Spleen (tissue), 13 donors: Measurements from ENCODE around the gene PSENEN. TPM values are rescaled to one million over a fixed set of nuclear protein-coding genes. Genes with fewer than 3 reads are reported as not detected.

ENCODE experiments used
- DNase-seq: peaks from one replicate; pipeline ENCODE4 v3.0.0-alpha.2; 2020
- H3K27ac ChIP-seq, 8 donors: fragments of 200-600 bp; sonication (generic) in 7 of 8; 1 replicate in 4 of 8; 2 replicates in 4 of 8; pipeline versions ENCODE4 v1.5.0 to v1.8.0; 2016 to 2021; ENCODE audit warnings: inconsistent platforms in 4 of 8, mild to moderate bottlenecking in 4 of 8, moderate library complexity in 1 of 8
- H3K27me3 ChIP-seq, 7 donors: fragments of 200-600 bp; sonication (generic) in 6 of 7; replicated peaks in 1 of 7; 1 replicate in 4 of 7; 2 replicates in 3 of 7; pipeline versions ENCODE4 v1.5.0 to v1.8.0; 2016 to 2021; ENCODE audit warnings: inconsistent platforms in 3 of 7, mild to moderate bottlenecking in 1 of 7
- H3K36me3 ChIP-seq, 6 donors: fragments of 200-600 bp; sonication (generic) in 5 of 6; 1 replicate in 4 of 6; 2 replicates in 2 of 6; pipeline versions ENCODE4 v1.5.0 to v1.8.0; 2016 to 2021; ENCODE audit warnings: inconsistent platforms in 2 of 6
- H3K4me1 ChIP-seq, 6 donors: fragments of 200-600 bp; sonication (generic) in 5 of 6; 1 replicate in 3 of 6; 2 replicates in 3 of 6; pipeline versions ENCODE4 v1.5.0 to v1.8.0; 2016 to 2021; ENCODE audit warnings: inconsistent platforms in 3 of 6
- H3K4me3 ChIP-seq, 8 donors: fragments of 200-600 bp; sonication (generic) in 7 of 8; 1 replicate in 4 of 8; 2 replicates in 4 of 8; pipeline versions ENCODE4 v1.5.0 to v1.8.0; 2016 to 2021; ENCODE audit warnings: inconsistent platforms in 4 of 8, mild to moderate bottlenecking in 4 of 8, moderate library complexity in 2 of 8
- H3K9me3 ChIP-seq, 8 donors: fragments of 200-600 bp; sonication (generic) in 7 of 8; 1 replicate in 4 of 8; 2 replicates in 4 of 8; pipeline versions ENCODE4 v1.5.0 to v1.8.0; 2016 to 2021; ENCODE audit warnings: inconsistent platforms in 4 of 8
- POLR2A ChIP-seq, 3 donors: fragments of 450-650 bp; IDR thresholded peaks; one replicate each; pipeline ENCODE4 v1.5.1; 2017; ENCODE audit warnings: antibody characterized with exemption in 3 of 3, mild to moderate bottlenecking in 1 of 3
- POLR2AphosphoS5 ChIP-seq, 3 donors: sonication (generic); formaldehyde crosslinking; IDR thresholded peaks; one replicate each; pipeline ENCODE4 v1.5.1; 2017; ENCODE audit warnings: antibody characterized with exemption in 3 of 3
- WGBS, 5 donors: extraction: QIAGEN DNeasy Blood & Tissue Kit in 3 of 5; methylation state at CpG; one replicate each; pipeline versions ENCODE4 v1.1.5 to v1.1.7; 2013 to 2018; 5-methylcytosine and 5-hydroxymethylcytosine counted together
- intact Hi-C: fragments of 100-400 bp; cut with DNase I; formaldehyde crosslinking; loops from one replicate; pipeline ENCODE4 v1.15.0; 2023; ENCODE audit warnings: low total_unique reads
- long read RNA-seq, 2 donors: transcript quantifications; one replicate each; lab custom pipeline, GENCODE V29; 2026
- polyA plus RNA-seq, 3 donors: library from polyadenylated mRNA; stranded (reverse); fragments of 200-250 nt; gene quantifications; one replicate each; pipeline ENCODE4 v1.2.1, GENCODE V29; 2013
- total RNA-seq, 7 donors: library from RNA; depleted of rRNA in 3 of 7; stranded (reverse); fragments of >200 nt in 3 of 7; fragmentation: NEBNext Ultra II Directional in 4 of 7; extraction: Animal tissue kit (Norgen Biotek cat#: 25700) in 4 of 7; gene quantifications; one replicate each; pipeline versions ENCODE4 v1.1.0 to v1.2.1, GENCODE V29; 2016 to 2021
- TF ChIP-seq, protein P1 (sequence below), 11 experiments: fragments of 200-600 bp in 7 of 11; fragments of 450-650 bp in 4 of 11; sonication (generic) in 4 of 11; IDR thresholded peaks in 8 of 11; conservative IDR thresholded peaks in 3 of 11; 1 replicate in 7 of 11; 2 replicates in 4 of 11; pipeline versions ENCODE4 v1.4.0 to v1.8.0; 2016 to 2021; ENCODE audit warnings: antibody characterized with exemption in 11 of 11, inconsistent platforms in 4 of 11, mild to moderate bottlenecking in 1 of 11
- donor health status: healthy with polysubstance abuse.
- donor health status: DM: no; HTN: no; CAD: no; lungs with moderate emphysema.
- donor health status: DM: no; HTN: no; CAD: no.
- donor health status: Bipolar disorder and iron deficiency.
- donor health status: healthy.
- donor health status: DM: no; HTN: no; CAD: no.
- donor health status: DM: yes; HTN: yes; CAD: no.

Gene PSENEN
- 10 to 100 TPM; 37.5 to 55.7 (median 47.6) TPM for total RNA-seq
- polyA plus RNA-seq = 10 to 100 TPM; 61.9 to 71.3 (median 62.1) TPM
- long read RNA-seq, donor 1, transcript PSENEN-202 (4 exons, 1,661 nt) = major isoform, 21 of 26 reads
- long read RNA-seq, donor 1, partial matches to known transcripts = 0 of 26 reads
- long read RNA-seq, donor 1, other reads (novel, unspliced or antisense) = 0 of 26 reads
- long read RNA-seq, donor 2, transcript PSENEN-202 (4 exons, 1,661 nt) = major isoform, 11 of 15 reads
- long read RNA-seq, donor 2, partial matches to known transcripts = 0 of 15 reads
- long read RNA-seq, donor 2, other reads (novel, unspliced or antisense) = 0 of 15 reads

DNA sequence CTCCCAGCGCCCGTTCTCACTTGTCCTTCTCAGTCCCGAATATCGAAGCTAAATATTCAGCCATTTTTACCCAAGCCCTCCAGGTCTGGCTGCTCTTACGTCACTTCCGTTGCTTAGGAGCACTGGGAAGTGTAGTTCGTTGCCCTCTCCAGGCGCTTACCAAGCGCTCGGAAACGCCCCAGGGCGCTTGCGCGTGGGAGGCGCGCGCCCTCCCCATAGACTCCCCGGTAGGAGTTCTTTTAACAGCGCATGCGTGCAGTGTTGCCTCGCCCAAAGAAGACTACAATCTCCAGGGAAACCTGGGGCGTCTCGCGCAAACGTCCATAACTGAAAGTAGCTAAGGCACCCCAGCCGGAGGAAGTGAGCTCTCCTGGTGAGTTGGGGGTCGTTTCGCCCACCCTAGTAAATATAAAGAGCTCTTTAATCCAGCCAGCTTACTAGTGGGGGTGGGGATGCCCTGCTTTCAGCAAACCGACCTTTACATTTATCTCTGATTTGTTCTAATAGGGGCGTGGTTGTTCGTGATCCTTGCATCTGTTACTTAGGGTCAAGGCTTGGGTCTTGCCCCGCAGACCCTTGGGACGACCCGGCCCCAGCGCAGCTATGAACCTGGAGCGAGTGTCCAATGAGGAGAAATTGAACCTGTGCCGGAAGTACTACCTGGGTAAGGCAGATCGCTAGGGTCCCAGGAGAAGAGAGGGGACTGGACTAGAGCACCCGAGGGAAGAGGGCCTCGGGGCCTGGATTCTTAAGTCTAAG lies at the start of gene PSENEN, which contains the start of gene U2AF1L4:
PSENEN (plus strand) TSS at position 324 of the 759 bp plus-strand sequence; CDS start at position 604, 280 bp downstream.
U2AF1L4 (minus strand) TSS at position 91 of the 759 bp plus-strand sequence; CDS start at position 64, 27 bp downstream.
- Histone ChIP-seq H3K4me3 (peak within 1 kb of the TSS; percentile 39 to 85 (median 76)), H3K4me1 (peaks cover 34 to 89% (median 77%) of the 10 kb centered on the region in 6 donors), H3K36me3 (peaks cover 0 to 12% (median 0%) of the 10 kb centered on the region in 6 donors), H3K27me3 (no peaks in the 10 kb centered on the region), H3K9me3 (no peaks in the 10 kb centered on the region), H3K27ac (peak within 1 kb of the TSS; percentile 99 to 100 (median 100))
- intact Hi-C loops = no loop called here
- peak; percentile 99 for DNase-seq
- TF ChIP-seq POLR2AphosphoS5 (IDR thresholded peaks at IDR 0.05) (peak; percentile 73 to 87 (median 84)), POLR2A (IDR thresholded peaks at IDR 0.05) (peak in 1 of 3 donors; percentile 62)
- TF ChIP-seq, protein P1, sequence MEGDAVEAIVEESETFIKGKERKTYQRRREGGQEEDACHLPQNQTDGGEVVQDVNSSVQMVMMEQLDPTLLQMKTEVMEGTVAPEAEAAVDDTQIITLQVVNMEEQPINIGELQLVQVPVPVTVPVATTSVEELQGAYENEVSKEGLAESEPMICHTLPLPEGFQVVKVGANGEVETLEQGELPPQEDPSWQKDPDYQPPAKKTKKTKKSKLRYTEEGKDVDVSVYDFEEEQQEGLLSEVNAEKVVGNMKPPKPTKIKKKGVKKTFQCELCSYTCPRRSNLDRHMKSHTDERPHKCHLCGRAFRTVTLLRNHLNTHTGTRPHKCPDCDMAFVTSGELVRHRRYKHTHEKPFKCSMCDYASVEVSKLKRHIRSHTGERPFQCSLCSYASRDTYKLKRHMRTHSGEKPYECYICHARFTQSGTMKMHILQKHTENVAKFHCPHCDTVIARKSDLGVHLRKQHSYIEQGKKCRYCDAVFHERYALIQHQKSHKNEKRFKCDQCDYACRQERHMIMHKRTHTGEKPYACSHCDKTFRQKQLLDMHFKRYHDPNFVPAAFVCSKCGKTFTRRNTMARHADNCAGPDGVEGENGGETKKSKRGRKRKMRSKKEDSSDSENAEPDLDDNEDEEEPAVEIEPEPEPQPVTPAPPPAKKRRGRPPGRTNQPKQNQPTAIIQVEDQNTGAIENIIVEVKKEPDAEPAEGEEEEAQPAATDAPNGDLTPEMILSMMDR (IDR thresholded peaks at IDR 0.05 in 8 of 11, conservative IDR thresholded peaks at IDR 0.05 in 3 of 11) = peak in 6 of 11 experiments; percentile 8 to 53 (median 21)
- 0 to 1% (median 1%) methylated on average over 37 to 40 of the region's 40 CpGs for WGBS, 5 donors

DNA sequence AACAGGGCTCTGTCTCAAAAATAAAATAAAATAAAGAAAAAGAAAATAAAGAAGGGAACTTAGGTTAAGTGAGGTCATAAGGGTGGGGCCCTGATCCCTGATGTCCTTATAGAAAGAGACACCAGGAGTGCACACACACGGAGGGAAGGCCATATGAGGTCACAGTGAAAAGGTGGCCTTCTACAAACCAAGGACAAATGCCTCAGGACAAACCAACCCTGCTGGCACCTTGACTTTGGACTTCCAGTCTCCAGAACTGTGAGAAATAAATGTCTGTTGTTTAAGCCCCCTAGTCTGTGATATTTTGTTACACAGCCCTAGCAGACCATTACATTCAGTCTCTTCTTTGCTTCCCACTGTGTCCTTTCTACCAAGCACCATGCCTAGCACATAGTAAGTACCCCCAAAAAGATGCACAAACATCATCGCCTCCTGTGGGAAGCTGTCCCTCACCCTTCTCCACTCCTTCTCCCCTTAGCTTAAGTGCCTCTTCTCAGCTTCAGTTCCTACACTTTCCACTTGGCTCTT lies 49.5 kb upstream of the PSENEN start:
- no peaks in the 10 kb centered on the region for H3K36me3 ChIP-seq
- no peaks in the 10 kb centered on the region for H3K9me3 ChIP-seq
- intact Hi-C loops = no loop called here
- peaks cover 0 to 4% (median 0%) of the 10 kb centered on the region in 6 donors for H3K4me1 ChIP-seq
- TF ChIP-seq POLR2A (IDR thresholded peaks at IDR 0.05) (no peak), POLR2AphosphoS5 (IDR thresholded peaks at IDR 0.05) (no peak)
- TF ChIP-seq, protein P1 (IDR thresholded peaks at IDR 0.05 in 8 of 11, conservative IDR thresholded peaks at IDR 0.05 in 3 of 11) = no peak
- no peak for DNase-seq
- H3K27ac ChIP-seq = no peak overlapping the region
- 61 to 86% (median 81%) methylated on average over 2 of the region's 2 CpGs for WGBS, 5 donors
- no peaks in the 10 kb centered on the region for H3K27me3 ChIP-seq
- H3K4me3 ChIP-seq = no peak overlapping the region

- Histone ChIP-seq H3K27me3 (peaks cover 0 to 1% (median 0%) of the 10 kb centered on the region in 7 donors), H3K36me3 (no peaks in the 10 kb centered on the region), H3K4me1 (peaks cover 0 to 8% (median 3%) of the 10 kb centered on the region in 6 donors), H3K27ac (no peak overlapping the region), H3K4me3 (no peak overlapping the region), H3K9me3 (no peaks in the 10 kb centered on the region)
- DNase-seq = no peak
- TF ChIP-seq POLR2AphosphoS5 (IDR thresholded peaks at IDR 0.05) (no peak), POLR2A (IDR thresholded peaks at IDR 0.05) (no peak)
- TF ChIP-seq, protein P1 (IDR thresholded peaks at IDR 0.05 in 8 of 11, conservative IDR thresholded peaks at IDR 0.05 in 3 of 11) = no peak
- intact Hi-C loops = no loop called here
- WGBS, 5 donors = 62 to 76% (median 69%) methylated on average over 4 of the region's 4 CpGs
Observed at GRCh38 chr19:35696835-35697234, 48.6 kb upstream of the PSENEN start.
